ENCODE data around the gene SLC39A8. TPM values are rescaled to one million over a fixed set of nuclear protein-coding genes. Genes with fewer than 3 reads are reported as not detected.

The SLC39A8 gene
- total and polyA plus RNA-seq, 9 of the 15 experiments (the other 6 are each of a cell fraction or from before 2014, with no cell fraction given), result 8.2 to 30.3 (median 25.0) TPM

- TF ChIP-seq ZBTB33 (CRISPR knock-in tag; IDR thresholded peaks at IDR 0.05), result no peak
- TF ChIP-seq, protein P1, sequence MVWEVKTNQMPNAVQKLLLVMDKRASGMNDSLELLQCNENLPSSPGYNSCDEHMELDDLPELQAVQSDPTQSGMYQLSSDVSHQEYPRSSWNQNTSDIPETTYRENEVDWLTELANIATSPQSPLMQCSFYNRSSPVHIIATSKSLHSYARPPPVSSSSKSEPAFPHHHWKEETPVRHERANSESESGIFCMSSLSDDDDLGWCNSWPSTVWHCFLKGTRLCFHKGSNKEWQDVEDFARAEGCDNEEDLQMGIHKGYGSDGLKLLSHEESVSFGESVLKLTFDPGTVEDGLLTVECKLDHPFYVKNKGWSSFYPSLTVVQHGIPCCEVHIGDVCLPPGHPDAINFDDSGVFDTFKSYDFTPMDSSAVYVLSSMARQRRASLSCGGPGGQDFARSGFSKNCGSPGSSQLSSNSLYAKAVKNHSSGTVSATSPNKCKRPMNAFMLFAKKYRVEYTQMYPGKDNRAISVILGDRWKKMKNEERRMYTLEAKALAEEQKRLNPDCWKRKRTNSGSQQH (CRISPR knock-in tag; IDR thresholded peaks at IDR 0.05), result no peak
These were observed 126.2 kb downstream of the SLC39A8 start (continued) for GRCh38 chr4:102219129-102219528.

GRCh38 chr4:102218656-102219055 is 126.6 kb downstream of the SLC39A8 start:
- no peaks in the 10 kb centered on the region for H4K20me1 ChIP-seq (replicated peaks; ENCODE audit: control insufficient read depth, insufficient read depth, low read length)
- in situ Hi-C loops (cut with MboI), result no loop called here

More at GRCh38 chr4:102218656-102219055, 126.6 kb downstream of the SLC39A8 start:
- H3K27me3 ChIP-seq (ENCODE audit: control insufficient read depth in 2 of 2, insufficient read depth in 2 of 2, low read length in 2 of 2), result no peaks in the 10 kb centered on the region
- TF ChIP-seq RFX1 (IDR thresholded peaks at IDR 0.05), result peak; percentile 40; the same call in 1 of the 2 replicates
- no peak for TF ChIP-seq RBM17 (IDR thresholded peaks at IDR 0.05; ENCODE audit: borderline replicate concordance, low read depth, low read length)
- H3K4me1 ChIP-seq (replicated peaks in 1 of 2; ENCODE audit: control insufficient read depth in 2 of 2, insufficient read depth in 2 of 2, low read length in 2 of 2), result no peaks in the 10 kb centered on the region
- no peaks in the 10 kb centered on the region for H3K79me2 ChIP-seq (ENCODE audit: control insufficient read depth, insufficient read depth, low read length)
- DNase-seq (ENCODE audit: extremely low read depth in 1 of 4, low spot score in 3 of 4), result no peak
- H3K9me1 ChIP-seq (ENCODE audit: control insufficient read depth, insufficient read depth, low read length), result no peaks in the 10 kb centered on the region
- ChIA-PET CTCF (ENCODE audit: low intra/inter-chr PET ratio) (no interaction called here), POLR2A (interaction anchor here (0.6 kb wide), 1 partner anchor 9 kb away, joined by 3 read pairs; no protein-coding TSS in a partner anchor)
- 5% methylated on average over 3 of the region's 3 CpGs for WGBS (ENCODE audit: insufficient coverage, low coverage, missing lambda C conversion rate)
- FAIRE-seq, result no peak
- no peak overlapping the region for H2AFZ ChIP-seq (ENCODE audit: low read depth, low read length)
- no peak overlapping the region for H3K9ac ChIP-seq (ENCODE audit: insufficient read depth in 1 of 2, low read depth in 2 of 2, low read length in 2 of 2)
- no peak overlapping the region for H3K4me3 ChIP-seq
- H3K27ac ChIP-seq (ENCODE audit: extremely low read depth, low read depth, low read length), result no peak overlapping the region
- H3K36me3 ChIP-seq (ENCODE audit: control insufficient read depth, insufficient read depth, low read length), result no peaks in the 10 kb centered on the region
- no peak overlapping the region for H3K4me2 ChIP-seq (ENCODE audit: insufficient read depth, low read length)
- no peak for ATAC-seq
- intact Hi-C loops (cut with micrococcal nuclease), result no loop called here
- no peaks in the 10 kb centered on the region for H3K9me3 ChIP-seq (replicated peaks; ENCODE audit: control insufficient read depth, insufficient read depth, low read depth, low read length)
- BruUV-seq (replicated peaks), result no TSS peak
